GM18505 (cell line): ENCODE results near the gene PAX1.

Source experiments
- ATAC-seq: cut with Tn5 transposase; IDR thresholded peaks from one replicate; pipeline ENCODE4 v1.9.1; 2021; ENCODE audit not compliant: unreplicated experiment
- POLR2A ChIP-seq: IDR thresholded peaks from 4 replicates; pipeline ENCODE4 v1.6.1; 2011; ENCODE audit warnings: borderline replicate concordance; ENCODE audit not compliant: insufficient read depth, insufficient read length; ENCODE audit errors: extremely low read depth

PAX1 gene

DNA sequence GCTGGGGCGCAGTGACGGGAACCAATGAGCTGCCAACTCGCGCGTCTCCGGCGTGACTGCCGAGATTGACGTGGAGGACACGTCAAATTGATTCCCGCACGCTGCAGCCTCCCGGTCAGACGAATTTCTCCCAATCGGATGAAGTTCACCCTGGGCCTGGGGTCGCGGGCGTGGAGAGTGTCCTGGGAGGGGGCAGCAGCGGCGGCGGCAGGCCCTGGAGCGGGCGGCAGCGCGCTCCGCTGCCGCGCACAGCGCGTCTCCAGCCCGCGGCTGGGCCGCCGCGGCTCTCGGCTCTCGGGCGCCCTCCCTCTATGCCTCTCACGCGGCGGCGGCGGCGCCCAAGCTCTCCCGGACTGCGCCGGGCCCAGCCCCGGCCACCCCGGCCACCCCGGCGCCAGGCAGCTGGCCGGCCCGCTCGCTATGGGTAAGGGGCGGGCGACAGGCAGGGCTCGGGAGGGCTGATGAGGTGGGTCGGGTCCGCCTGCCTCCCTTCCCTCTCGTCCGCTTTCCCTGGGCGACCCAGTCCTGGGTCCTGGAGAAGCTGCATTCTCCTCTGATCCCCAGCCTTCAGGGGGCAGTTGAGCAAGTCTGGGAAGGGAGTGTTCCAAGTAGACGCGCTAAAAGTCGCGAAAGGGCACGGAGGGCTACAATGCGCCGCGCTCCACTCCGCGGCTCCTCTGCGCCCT, at the start of gene PAX1:
Gene PAX1, plus strand, starts transcription at position 90 of the 686 bp plus-strand sequence. Its CDS starts 49 bp downstream, at position 139.
- no peak for TF ChIP-seq POLR2A
- ATAC-seq: no peak

DNA sequence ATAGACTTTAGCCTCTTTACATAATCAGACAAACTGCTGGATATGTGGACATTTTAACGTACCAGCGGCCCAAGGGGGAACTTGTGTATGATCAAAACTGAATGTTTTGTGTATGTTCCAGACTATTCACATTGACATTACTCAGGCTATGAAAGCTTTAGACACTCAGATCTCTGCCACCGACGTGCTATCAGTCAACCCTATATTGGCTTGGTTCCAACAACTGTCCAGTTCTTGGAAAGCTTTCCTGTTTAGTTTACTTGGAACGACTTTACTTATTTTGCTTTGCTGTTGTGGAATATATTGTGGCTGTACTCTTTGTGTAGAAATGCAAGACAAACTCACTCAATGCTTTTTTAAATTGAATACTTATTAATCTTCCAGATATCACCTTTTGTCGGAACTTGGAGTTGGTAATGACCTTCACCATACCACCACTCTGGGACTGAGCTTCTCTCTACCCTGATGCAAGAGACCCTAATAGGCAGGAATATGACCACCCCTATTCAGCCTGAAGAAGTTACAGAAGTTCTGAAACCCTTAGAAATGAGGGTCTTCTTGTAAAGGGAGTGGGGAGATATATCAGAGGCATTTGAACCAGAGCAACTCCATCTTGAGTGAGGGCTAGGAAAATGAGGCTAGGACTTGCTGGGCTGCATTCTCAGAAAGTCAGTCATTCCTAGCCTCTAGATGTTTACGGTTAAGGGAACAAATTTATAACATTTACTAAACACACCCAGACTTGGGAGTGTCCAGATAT, 49.0 kb upstream of the PAX1 start:
- no peak for ATAC-seq
- TF ChIP-seq POLR2A: no peak

DNA sequence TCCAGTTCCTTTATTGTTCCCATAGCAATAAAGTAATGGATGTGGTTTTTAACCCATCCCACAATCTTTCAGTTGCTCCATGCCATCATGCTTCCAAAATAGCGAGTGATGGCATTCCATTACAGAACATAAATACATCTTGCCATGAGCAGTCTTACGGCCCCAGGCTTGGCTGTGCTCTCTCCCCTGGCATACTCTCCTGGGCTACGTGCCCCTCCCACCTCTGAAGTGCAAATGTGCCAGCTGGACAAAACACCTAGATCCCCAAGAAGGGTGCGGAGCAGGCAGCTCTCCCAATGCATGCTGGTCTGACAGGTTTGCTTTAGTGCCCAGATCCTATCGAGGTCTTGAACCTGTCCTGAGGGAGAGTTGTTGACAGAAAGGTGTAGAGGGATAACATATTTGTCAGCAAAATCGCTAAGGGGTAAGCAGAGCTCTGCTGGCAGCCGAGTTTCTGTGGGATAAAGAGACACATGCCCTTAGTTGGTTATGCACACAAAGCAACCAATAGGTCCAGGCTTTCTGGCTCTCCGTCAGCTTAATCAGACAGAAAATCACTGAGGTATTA, 43.9 kb upstream of the PAX1 start:
- no peak for TF ChIP-seq POLR2A
- no peak for ATAC-seq

DNA sequence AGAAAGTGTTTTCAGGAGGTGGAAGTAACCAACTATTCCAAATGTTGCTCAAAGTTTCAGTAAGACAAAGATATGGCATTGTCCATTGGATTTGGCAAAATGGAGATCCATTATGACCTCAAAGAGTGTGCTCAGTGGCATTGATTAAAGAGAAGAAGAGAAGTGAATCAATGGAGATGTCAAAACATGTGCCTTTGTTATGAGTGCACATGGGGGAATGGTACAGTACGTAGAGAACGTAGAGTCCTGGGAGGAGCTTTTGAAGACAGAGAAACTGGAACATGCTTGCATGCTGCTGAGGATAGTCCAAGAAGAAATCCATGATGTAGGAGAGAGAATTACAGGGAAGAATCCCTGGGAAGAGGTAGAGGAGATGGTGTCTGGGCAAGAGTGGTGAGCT, 42.0 kb upstream of the PAX1 start:
- TF ChIP-seq POLR2A: no peak
- no peak for ATAC-seq

DNA sequence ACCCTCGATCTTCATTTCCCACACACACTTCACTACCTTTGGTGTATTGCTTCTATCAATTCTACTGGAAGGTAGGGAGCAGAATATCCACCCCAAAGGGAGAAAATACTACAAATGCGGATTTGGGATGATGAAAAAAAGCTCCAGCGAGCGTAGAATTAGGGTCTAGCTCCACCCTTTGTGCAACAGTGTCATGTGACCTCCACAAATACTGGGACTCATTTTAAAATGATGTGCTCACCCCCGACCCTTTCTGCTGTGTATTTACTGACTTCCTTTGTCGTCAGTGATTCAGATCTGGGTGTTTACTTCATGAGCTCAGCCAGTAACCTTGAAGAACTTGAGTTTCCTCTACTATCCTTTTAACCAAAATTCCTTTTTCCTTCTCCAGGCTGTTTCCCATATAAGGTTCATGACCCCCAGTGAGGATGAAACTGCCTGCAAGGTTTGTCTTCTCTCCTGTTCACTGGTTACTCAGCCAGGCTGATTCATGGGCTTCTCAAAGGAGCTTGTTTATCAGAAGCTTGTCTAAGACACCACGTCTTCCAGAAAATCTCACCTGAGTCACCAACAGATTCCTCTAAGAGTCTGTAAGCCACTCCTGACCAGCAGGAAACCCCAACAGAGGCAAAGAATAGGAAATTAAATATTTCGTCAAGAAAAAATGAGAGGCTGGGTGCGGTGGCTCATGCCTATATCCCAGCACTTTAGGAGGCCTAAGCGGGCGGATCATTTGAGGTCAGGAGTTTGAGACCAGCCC, 39.6 kb upstream of the PAX1 start:
- TF ChIP-seq POLR2A: no peak
- ATAC-seq: no peak

DNA sequence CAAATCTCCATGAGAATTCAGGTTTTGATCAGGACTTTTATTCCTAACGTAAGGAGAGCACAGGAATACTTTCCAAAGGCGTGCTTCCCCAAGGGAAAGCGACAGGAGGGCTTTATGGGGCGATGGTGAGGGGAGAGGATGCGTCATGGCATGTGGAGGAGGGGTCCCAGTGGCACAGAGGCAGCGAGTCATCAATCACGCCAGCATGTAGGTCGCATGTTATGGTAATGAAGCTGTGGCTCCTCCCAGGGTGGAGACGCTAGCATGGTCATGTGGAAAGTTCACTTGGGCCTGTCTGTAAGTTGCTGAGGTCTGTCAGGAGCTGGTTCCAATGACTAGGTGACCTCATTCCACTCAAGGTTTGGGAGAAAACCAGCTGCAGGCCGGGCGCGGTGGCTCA, 35.3 kb upstream of the PAX1 start:
- ATAC-seq: no peak
- no peak for TF ChIP-seq POLR2A

DNA sequence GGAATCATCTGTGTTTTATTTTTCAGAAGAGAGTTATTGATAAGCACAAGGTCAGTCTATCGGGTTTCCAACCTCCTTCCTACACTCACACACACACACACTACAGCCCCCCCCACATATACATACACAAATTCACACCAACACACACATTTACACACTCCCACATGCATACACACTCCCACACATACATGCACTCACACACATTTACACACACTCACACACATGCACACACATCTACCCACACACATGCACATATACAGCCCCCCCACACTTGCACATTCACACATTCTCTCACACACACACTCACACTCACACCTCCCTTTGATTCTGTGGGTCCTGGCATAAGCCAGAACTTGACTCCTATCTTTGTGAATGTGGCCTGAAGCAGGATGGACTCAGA, 34.5 kb upstream of the PAX1 start:
- no peak for TF ChIP-seq POLR2A
- ATAC-seq: no peak

DNA sequence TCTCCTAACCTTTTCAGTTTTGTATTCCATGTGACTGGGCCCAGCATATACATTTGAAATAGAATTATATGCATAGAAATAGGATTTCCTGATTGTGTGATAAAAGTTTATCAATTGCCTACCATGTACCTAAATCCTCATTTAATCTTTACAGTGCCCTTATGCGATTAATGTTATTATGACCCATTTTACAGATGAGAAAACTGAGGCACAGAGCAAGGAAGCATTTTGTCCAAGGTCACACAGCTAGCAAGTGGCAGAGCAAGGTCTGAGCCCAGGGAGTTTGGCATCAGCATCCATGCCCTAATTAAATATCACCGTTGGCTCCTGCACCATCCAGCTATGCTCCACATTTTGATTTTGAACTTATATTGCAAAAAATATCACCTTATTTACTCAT, 28.2 kb upstream of the PAX1 start:
- ATAC-seq: no peak
- no peak for TF ChIP-seq POLR2A

DNA sequence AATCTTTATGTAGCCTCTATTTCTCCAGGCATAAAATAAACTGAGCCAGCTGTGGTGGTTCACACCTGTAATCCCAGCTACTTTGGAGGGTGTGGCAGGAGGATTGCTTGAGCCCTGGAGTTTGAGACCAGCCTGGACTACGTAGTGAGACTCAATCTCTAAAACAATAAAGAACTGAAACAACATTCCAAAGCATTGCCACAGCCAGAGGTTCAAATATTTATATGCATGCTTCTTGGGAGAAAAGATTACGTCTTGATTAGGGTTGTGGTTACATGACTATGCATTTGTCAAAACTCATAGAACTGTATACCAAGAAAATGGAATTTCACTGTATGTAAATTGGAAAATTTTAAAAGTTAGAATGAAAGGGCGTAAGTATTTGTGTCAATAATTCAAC, 27.7 kb upstream of the PAX1 start:
- no peak for ATAC-seq
- no peak for TF ChIP-seq POLR2A

DNA sequence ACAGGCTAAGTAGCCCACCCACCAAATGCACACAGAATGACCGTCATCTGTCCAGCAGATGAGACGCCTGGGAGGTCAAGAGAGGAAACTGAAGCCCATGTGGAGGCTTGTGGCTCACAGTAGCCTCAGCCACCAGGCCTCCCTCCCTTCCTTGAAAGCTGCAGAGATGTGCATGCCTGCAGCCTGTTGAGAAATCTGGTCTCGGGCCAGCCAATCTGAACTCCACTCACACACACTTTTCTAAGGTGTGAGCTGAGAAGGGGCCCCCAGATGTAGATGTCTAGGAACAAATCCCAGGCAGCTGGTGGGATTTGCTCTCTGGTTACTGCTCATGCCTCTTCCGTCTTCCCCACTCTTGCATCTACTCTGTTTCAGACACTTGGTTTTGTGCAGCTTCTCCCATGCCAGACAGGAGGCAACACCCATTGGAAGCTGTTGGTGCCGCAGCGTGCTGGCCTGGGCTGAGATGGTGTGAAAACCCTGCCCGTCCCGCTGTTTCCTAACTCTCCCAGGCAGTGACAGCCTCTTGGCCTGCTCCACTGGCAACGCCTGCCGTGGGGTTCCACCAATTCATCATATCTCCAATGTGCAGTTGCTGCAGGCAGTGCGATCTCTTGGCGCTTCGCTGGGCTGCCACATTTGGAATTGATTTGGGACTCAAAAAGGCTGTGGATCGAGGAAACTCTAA, 24.1 kb upstream of the PAX1 start:
- no peak for TF ChIP-seq POLR2A
- no peak for ATAC-seq

DNA sequence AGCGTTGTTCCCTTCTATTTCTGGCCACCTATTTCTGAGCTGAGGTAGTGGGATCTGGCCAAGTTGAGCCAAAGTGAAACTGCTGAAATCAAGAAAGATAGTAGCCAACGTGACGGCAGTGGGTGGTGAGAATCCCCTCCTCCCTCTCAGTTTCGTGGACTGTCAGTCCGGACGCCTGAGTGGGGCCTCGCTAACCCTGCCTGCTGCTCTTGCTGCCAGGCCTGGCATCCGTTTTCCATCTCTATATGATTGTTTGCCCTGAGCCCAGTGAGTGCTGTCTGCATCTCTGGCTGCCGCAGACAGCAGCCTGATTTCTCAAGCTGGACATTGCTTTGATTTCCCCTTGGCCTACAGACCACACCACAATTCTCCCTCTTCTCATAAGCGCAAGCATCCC, 23.5 kb upstream of the PAX1 start:
- ATAC-seq: no peak
- no peak for TF ChIP-seq POLR2A

DNA sequence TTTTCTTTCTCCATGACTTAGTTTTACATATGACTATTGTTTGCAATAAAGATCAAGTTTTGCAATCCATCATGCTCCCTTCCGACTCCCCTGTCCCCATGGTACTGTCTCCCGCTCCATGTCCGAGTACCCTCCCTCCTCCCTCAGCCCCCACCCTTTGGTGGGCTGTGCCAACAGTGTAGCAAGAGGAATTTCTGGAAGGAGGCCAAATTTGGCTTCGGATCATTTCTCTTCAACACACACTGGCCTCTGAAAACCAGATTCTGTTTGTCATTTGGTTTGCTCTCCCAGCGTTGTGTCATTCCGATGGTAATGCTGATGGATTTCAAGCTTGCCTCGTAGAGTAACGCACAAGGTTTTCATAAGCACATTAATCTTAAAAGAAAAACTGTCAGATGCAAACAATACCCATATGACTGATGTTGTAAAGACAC, 22.9 kb upstream of the PAX1 start:
- ATAC-seq: no peak
- no peak for TF ChIP-seq POLR2A

DNA sequence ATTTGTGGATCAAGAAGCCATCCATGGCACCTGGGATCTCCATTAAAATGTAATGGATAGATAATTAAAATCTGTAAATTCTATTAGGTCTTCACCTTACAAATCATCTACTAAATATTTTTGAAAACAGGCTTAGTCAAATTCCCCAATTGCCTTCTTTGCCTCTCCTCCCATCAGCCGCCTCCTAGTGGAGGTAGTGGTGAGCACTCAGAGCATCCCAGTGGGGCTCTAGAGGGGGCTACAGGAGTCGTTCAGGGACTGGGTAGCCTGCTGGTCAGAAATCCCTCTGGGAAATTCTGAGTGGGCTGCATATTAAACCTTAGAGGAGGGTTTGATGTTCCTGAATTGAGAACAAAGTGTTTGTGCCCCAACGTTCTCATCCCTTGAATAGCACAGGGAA, 20.8 kb upstream of the PAX1 start:
- ATAC-seq: no peak

More for the DNA sequence above, 20.8 kb upstream of the PAX1 start:
- no peak for TF ChIP-seq POLR2A
